Stimulated activated CD8-positive, alpha-beta memory T cell treated with anti-CD3 and anti-CD28 coated beads, Interleukin-7, amount 100 ng/mL, for 4 hours (primary cell): ENCODE data around the gene FAM163A.
"Not testable (repeated sequence)": the region's sequence is repeated elsewhere in the genome, so short reads cannot be mapped to it uniquely, and the experiment has no call there.

Experiments used
- DNase-seq, 2 donors: peaks; one replicate each; pipeline ENCODE4 v3.0.0-alpha.2; 2020; ENCODE audit warnings: low read depth in 2 of 2

FAM163A gene

DNA sequence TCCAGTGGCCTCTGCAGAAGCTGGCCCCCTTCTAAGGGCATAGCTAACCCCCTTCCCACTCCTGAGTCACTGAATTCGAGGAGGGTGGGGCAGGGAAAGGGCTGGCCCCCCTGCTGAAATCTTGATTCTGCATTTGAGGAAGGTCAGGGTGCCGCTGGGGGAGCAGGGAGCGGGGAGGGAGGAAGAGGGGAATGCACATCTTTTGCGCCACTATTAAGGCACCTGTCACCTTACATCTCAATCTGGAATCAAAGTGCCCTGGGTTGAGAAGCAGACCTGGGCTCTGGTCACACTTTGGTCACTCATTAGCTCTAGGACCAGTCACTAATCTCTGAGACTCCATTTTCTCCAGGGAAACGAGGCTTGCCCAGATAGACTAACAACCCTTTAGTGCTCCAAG is 72.5 kb downstream of the FAM163A start:
- DNase-seq, result no peak

DNA sequence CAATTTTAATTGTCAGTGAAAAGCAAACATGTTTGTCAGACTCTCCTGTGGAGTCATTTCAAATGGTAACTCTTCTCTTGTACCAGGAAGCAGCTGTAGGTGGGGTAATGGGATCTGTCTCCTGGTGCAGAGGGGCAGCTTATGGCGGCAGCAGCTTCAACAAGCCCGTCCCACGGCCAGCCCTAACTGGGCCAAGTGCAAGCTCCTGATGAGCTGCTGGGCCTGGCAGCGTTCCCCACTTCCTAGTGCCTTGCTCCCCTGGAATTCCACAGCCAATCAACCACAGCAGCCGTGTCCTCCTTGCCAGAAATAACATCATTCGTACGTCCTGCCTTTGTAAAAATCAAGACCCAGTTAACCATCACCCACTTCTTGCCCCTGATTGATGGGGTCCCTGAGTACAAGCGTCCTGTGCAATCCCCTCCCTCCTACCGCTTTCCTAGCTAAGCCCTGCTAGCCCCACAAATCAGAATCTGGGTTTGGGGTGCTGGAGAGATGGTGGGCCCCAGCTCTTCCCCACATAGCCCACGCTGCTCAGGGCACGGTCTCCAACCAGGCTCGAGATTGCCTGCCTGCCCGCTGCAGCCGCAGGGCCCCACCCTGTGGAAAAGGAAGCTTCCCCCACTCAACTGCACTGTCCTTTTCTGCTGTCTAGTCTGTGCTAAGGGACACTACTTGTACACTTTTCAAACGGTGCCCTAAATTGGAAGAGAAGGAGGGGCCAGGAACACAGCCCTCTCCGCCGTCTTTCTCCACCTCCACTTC is 73.3 kb downstream of the FAM163A start:
- DNase-seq, result no peak

DNA sequence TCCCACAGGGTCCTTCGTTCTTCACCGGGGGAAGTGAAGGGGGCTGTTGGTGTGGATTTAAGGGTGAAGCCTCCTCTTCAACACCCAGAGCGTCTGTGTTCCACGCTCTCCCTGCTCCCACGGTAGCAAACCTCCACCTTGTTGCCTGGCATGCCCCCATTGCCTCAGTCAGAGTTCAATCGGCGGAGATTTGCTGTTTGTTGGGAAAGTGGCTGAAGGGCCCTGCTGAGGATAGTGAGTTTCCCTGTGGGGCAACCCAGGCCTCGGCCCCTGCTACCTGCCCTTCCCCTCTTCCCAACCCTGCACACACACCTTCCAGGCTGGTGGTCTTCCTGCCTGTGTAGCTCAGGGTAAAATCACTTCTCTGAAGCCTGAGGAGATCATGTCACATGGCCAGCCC is 74.0 kb downstream of the FAM163A start:
- no peak for DNase-seq

DNA sequence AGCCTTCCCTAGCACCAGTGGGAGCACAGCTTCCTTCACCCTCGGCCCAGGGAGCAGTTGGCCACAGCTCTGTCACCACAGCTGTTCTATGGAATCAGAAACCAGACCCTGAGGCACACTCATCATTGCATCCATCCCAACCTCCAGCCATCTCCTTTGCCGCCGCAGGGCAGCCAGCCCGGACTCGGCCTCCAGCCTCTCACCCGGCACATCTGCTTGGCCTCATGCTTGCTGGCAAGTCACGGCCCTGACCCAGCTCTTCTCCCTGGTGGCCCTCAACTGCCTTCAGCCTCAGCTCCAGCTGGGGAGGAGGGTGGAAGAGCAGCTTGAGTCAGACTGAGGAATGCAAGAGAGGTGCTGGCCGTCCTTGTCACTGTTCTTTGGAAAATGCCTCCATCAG is 74.7 kb downstream of the FAM163A start:
- no peak for DNase-seq

DNA sequence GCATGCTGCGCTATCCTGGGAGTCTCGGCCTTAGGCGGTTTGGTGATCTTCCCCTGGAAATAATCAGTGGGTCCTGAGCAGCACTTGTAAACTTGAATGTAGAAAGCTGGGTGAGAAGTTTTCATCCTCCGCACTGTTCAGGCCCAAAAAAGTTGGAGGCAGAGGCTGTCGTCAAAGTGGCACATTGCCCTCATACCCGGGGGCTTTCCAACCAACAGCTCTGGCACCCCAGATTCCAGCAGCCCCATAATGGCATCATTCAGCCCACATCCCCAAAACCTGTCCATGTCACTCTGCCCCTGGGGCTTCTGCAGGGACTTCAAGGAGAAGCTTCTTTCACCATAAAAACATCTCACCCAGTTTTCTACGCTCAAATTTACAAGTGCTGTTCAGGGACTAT is 75.2 kb downstream of the FAM163A start:
- no peak for DNase-seq

DNA sequence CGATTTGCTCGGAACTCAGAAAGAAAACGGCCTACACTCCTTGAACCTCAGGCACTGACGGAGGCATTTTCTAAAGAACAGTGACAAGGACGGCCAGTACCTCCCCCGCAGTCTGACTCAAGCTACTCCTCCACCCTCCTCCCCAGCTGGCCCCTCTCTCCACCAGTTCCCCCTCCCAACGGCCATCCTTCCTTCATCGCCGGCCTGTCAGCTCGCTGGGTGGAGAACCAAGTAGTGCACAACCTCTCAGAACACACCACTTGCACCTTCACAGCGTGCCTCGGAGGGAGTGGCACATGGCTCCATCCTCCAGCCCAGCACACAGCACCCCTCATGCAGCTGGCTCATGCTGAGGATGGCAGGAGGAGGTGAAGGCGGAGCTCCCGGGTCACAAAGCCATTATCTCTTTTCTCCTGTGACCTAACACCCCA is 75.7 kb downstream of the FAM163A start:
- no peak for DNase-seq

DNA sequence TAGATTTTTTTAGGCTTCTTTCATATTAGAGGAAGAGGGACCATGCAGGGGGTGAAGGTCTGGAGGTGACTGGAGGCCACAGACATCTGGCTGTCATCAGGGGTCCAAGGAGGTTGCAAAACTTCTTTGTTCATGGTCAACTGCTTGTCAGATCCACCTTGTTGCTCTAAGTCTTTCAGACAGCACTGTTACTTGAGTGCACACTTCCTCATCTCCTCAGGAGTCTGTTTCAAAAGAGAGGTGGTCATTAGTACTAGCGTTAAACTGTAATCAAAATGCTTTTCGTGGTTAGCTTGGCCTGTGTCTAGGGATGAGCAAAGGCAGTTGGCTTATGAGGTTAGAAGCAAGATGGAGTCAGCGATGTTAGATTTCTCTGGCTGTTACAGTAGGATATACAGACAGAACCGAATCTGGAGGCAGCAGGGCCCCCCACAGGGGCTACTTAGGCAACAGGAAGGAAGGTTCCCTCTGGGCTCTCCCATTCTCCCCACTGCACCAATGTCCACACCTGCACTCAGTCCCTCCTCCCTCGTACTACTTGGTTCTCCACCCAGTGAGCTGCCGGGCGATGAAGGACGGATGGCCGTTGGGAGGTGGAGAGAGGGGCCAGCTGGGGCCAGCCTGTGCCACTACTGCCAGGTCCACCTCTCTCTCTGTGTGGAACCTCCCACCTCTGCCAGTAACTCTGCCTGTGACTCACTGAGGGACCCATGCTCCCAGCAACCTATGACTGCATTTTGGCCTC is 77.3 kb downstream of the FAM163A start:
- DNase-seq, result no peak

DNA sequence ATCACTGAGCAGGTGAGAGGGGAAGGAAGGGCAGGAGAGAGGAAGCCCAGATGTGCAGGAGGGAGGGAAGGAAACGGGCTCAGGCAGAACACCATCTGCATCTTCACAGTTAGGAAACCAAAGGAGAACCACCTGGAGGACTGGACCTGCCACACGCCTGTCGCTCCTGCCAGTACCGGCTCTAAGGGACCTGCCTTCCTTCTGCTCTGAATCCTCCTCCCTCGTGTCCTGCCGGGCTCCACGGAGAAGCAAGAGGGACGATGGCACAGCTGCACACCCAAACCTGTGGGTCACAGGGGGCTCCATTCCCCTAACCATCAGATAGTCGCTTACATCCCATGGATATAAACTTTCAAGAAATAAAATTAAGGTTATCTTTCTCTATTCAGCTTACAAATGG is 78.4 kb downstream of the FAM163A start:
- no peak for DNase-seq

DNA sequence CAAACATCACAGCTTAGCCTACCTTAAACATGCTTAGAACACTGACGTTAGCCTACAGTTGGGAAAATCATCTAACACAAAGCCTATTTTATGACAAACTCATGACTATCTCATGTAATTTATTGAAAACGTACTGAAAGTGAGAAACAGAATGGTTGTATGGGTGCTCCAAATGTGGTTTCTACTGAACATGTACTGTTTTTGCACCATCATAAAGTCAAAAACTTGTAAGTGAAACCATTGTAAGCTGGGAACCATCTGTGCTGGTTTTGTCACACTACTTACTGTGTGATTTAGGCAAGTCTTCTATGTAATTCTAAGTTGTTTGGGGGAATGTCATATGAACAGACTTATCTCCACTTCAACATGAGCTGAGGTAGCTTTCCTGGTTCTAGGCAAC is 79.0 kb downstream of the FAM163A start:
- no peak for DNase-seq

DNA sequence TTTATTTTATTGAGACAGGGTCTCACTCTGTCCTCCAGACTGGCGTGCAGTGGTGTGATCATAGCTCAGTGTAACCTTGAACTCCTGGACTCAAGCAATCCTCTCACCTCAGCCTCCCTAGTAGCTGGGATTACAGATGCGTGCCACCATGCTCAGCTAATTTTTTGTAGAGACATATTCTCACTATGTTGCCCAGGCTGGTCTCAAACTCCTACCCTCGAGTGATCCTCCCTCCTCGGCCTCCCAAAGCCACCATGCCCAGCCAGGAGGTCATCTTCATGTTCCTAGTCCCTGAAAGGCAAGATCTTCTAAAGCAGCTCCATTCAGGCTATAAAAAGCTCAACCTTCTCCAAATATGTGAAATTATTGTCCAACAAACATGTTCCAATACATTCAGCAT is 80.6 kb downstream of the FAM163A start:
- DNase-seq, result no peak

DNA sequence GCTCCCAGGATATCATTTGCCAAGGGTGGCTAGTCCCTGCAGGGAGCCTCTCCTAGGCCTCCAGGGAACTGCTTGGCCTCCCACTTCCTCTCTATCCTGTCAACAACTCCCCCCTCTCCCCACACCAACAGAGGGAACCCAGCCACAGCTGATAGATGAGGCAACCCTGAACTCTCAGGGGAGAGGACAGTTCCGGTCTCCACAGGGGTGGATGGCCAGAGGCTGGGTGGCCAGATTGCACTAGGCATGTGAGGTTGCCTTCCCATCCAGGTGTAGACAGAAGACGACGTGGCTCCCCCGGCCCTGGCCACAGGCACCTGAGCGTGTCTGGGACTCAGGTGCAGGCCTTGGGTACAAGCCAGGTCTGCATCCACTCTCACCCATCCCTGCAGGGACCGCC is 81.2 kb downstream of the FAM163A start:
- DNase-seq, result no peak

DNA sequence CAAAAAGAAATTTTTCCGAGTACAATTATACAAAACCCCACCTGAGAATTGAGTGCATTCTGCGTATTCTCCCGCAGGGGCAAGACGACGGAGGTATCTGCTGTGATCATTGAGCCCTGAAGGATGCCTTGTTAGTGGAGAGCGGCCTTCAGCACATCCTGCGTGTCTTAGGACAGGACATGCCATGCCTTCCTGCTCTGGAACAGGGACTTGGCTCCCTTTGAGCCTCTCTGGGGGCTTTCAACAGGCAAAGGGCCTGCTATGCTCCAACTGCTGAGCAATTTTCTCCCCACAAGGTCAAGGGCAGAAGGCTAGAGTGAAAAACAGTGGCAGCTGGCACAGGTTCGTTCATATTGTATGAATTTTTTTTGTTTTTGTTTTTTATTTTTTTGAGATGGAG is 82.1 kb downstream of the FAM163A start:
- DNase-seq, result no peak

DNA sequence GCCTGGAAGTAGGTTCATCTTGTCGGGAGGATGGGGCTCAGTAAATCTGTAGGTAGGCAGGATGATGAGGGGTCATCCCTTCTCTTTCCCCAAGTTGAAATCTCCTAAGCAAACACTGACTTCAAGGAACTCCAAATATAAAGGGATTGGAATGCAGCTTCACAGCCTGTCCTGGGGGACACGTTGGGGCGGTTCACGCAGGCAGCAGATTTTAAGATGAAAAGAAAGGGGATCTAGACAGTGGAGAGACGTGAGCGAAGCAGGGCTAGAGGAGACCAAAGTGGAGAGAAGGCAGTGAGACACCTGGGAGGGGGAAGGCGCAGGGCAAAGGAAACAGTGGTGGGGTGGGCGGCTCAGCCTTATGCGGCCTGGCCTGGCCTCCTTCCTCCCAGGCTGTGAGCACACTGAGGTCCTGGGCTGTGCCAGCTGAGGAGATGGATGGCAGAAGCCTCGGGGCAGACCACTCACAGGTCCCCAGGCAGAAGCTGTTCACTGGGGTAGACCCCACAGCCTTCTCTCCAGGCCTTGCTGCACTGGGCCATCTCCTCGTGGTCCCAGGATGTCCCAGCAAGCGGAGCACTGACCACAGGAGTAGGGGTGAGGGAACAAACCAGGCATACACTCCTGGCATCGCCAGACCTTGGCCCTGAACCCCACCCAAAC is 82.8 kb downstream of the FAM163A start:
- no peak for DNase-seq

DNA sequence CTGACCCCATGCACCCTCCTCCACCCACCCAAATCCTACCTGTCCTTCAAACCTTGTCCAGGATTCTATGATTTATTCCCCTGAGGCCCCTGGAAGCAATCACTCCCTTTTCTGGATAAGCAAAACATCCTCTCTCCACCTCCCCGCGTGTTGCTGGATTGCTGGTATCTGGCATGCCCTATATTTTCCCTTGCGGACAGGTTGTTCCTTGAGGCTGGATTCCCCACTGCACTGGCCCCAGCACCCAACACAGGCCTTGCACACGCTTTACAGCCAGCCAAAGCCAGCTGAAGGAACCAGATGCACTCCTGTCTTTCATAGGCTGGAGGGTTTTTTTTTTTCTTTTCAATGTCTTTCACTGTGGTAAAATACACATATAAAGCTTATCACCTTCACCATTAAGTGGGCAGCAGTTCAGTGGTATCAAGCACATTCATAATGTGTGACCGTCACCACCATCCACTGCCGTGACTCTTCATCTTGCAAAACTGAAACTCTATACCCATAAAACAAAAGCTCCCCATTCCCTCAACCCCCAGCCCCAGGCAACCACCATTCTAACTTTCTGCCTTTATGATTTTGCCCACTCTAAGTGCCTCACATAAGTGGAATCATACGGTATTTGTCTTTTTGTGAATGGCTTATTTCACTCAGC is 83.7 kb downstream of the FAM163A start:
- no peak for DNase-seq

DNA sequence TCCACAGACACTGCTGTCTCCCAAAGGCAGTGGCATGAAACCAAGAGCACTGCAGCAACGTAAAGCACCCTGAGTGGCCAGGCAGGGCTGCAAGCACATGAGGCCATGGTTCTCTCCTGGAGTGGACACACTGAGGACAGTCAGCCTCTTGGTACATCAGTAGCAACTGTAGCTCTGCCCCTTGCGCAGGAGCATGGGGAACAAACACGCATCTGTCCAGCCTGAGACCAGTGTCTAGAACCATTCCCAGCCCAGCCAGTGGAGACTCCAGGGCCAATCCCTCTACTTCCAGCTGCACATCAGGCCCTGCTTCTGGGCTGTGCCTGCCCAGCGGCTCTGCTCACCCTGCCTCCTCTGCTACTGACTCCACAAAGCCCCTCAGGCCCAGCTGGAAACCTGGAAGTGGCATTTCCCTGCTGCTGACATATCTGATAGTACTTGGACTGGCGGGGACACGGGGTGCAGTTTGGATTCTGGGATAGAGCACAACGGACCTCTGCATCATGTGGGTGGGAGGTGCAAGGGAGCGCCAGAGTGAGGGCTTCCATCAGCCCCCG is 85.5 kb downstream of the FAM163A start:
- no peak for DNase-seq

DNA sequence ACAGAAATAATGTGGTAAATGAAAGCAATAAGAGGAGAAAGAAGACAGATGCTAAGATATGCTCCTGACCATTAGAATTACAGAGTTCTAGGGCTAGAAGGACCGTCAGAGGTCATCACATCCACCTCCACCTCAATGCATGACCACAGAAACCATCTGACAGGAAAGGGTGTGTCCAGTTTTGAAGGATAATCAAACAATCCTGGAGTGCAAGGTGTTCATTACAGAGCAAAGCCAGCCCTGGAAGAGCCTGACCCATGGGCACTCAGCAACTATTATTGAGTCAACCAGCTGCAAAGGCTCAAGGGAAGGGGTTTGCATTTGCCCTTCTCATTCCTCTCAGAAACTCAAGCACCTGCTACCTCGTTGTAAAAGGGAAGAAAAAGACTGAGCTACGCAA is 88.1 kb downstream of the FAM163A start:
- DNase-seq, result no peak

DNA sequence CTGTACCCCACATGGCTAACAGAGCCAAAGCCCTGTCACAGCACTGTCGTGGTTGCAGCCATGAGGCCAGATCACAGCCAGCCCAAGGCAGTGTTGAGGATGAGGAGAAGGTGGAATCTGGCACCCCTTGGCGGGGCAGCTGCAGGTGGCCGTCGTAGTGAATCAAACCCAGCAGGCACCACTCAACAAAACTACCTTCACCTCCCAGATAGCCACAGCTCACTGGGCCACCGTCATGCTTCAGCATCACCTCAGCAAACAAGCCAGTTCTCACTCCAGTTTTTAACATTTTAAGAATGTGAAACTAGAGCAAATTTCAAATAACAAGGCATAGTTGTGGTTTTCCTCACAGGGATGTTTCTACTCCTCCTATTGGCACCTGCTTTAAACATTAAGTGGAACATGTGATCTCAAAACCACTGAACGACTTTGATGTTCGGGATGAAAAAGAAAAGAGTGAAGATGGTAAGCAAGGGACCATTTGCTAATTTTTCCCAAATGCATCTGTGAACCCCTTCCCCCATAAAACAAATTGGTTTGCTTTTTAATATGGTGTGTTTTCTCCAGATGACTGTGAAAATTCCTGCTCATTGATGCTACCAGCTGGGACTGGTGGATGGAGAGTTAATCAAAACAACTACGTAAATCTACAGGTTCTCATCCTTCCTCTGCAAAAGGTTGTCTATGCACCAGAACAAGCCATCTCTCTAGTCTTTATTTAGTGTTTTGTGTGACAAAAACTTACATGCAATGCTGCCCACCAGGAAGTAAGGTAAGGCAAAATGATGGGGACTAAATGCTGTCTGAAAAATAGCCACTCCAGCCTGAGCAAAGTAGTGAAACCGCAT is 89.0 kb downstream of the FAM163A start:
- no peak for DNase-seq

DNA sequence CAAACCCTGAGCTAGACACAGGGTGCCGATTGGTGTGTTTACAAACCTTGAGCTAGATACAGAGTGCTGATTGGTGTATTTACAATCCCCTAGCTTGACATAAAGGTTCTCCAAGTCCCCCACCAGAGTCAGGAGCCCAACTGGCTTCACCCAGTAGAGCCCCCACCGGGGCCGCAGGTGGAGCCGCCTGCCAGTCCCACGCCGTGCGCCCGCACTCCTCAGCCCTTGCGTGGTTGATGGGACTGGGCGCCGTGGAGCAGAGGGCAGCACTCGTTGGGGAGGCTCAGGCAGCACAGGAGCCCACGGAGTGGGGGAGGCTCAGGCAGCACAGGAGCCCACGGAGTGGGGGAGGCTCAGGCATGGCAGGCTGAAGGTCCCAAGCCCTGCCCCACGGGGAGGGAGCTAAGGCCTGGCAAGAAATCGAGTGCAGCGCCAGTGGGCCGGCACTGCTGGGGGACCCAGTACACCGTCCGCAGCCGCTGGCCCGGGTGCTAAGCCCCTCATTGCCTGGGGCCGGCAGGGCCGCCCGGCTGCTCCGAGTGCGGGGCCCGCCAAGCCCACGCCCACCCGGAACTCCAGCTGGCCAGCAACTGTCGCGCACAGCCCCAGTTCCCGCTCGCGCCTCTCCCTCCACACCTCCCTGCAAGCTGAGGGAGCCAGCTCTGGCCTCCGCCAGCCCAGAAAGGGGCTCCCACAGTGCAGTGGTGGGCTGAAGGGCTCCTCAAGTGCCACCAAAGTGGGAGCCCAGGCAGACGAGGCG is 93.8 kb downstream of the FAM163A start:
- not testable (repeated sequence) for DNase-seq

DNA sequence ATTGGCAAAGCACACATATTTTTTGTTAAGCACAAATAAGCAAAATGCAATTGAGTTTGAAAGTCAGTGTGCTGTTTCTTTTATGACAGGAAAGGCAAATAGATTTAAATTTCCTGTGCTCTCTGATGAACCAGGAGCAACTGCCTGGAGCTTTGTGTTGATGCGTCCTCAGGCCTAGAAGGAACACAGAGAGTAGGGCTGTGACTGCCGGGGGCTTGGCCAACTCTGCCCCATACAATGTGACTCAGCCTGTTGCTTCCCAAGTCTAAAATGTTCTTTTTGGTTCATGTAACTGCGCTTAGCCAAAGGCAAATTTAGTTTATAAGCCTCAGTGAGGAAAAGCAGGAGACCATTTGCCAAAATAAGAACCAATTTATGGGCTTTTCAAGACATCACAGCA is 97.0 kb downstream of the FAM163A start:
- no peak for DNase-seq

DNA sequence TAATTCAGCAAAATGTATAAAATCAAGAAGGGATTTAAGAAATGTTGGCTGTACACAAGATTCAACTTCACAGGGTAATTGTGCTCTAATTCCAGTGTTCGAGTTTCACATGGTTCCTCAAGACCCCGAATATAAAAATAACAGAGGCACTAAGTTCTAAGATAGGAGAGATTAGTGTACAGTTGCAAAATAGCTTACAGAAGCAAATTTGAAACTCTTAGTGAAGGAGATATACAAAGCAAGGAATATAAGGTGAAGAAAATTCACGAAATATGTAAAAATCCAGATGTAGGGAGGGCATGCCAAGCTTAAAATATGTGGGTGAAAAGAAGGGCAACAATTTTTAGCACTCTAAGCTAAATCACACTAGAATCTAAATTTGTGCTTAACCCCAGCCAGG is 105.1 kb downstream of the FAM163A start:
- DNase-seq, result no peak
